ENCODE measurements around the gene DHH.

DHH gene

GRCh38 chr12:49048953-49049352, 45.6 kb downstream of the DHH start:
- DNase-seq: no peak

GRCh38 chr12:49046129-49046895, 48.3 kb downstream of the DHH start:
- DNase-seq: no peak

- DNase-seq: no peak
Observed at GRCh38 chr12:49044660-49045059, 49.9 kb downstream of the DHH start.

- no peak for DNase-seq
Observed at GRCh38 chr12:49043856-49044258, 50.7 kb downstream of the DHH start.

GRCh38 chr12:49043241-49043640, 51.4 kb downstream of the DHH start:
- DNase-seq: no peak

- no peak for DNase-seq
Observed at GRCh38 chr12:49041881-49042484, 52.6 kb downstream of the DHH start.

- DNase-seq: no peak
Observed at GRCh38 chr12:49041036-49041880, 53.3 kb downstream of the DHH start.

GRCh38 chr12:49040364-49040855, 54.2 kb downstream of the DHH start:
- DNase-seq: no peak

- no peak for DNase-seq
Observed at GRCh38 chr12:49039421-49040363, 54.9 kb downstream of the DHH start.

GRCh38 chr12:49038291-49038955, 56.2 kb downstream of the DHH start:
- DNase-seq: no peak

- DNase-seq: no peak
Observed at GRCh38 chr12:49037947-49038237, 56.7 kb downstream of the DHH start.

GRCh38 chr12:49037111-49037946, 57.3 kb downstream of the DHH start:
- DNase-seq: no peak
